Measurements from ENCODE around the gene MSL3B.
"Not testable (repeated sequence)": the region's sequence is repeated elsewhere in the genome, so short reads cannot be mapped to it uniquely, and the experiment has no call there.

Gene MSL3B

DNA sequence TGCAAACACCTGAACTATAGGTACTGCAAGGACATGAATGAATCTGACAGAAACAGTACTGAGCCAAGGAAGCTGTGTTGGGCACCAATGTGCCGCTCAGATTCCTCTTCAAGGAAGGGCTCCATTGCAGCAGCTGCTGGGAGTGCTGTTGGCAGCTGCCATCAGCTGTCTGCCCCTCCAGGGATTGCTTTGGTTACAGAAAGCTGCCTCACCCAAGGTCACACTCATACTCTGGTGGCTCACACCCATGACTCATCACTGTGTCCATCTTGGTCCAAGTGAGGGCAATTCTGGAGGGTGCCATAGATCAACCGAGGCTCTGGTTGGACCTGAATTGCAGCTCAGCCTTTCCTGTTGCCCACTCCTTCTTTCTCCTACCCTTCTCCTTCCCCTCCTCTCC lies 24.6 kb upstream of the MSL3B start:
- Histone ChIP-seq H3K36me3 (ENCODE audit: control insufficient read depth in 1 of 2, insufficient read depth in 2 of 2, low read length in 1 of 2) (no peaks in the 10 kb centered on the region), H3K4me3 (ENCODE audit: low read length in 2 of 2) (no peak overlapping the region), H3K9me3 (ENCODE audit: control insufficient read depth, low read length) (peaks cover 1% of the 10 kb centered on the region), H3K27me3 (ENCODE audit: control insufficient read depth in 1 of 2, insufficient read depth in 2 of 2, low read length in 1 of 2) (peaks cover 0 to 3% of the 10 kb centered on the region in 2 donors), H3K4me1 (ENCODE audit: control insufficient read depth in 1 of 2, insufficient read depth in 2 of 2, low read length in 2 of 2) (no peaks in the 10 kb centered on the region), H3K27ac (ENCODE audit: low read depth in 1 of 2, low read length in 2 of 2) (no peak overlapping the region)
- 80 to 90% methylated on average over 2 of the region's 2 CpGs for WGBS, 2 donors
- intact Hi-C loops (cut with DNase I) = no loop called here
- ATAC-seq (ENCODE audit: low FRiP score) (no peak), DNase-seq (no peak)

DNA sequence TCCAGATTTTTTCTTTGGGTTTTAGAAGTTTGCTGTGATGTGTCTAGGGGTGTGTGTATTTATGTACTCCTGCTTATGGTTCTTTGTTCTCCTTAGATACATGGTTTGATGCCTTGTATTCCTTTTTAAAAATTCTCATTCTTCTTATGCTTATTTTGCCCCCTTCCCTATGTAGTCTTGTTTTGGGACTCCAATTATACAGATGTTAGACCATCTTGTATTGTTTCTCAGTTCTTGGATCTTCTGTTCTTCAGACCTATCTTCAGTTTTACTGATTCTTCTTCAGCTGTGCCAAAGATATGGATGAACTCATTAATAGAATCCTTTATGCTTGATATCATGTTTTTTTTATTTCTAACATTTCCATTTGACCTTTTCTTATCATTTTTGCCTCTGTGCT lies 14.2 kb upstream of the MSL3B start:
- intact Hi-C loops (cut with DNase I) = no loop called here
- DNase-seq (no peak), ATAC-seq (ENCODE audit: low FRiP score) (no peak)

DNA sequence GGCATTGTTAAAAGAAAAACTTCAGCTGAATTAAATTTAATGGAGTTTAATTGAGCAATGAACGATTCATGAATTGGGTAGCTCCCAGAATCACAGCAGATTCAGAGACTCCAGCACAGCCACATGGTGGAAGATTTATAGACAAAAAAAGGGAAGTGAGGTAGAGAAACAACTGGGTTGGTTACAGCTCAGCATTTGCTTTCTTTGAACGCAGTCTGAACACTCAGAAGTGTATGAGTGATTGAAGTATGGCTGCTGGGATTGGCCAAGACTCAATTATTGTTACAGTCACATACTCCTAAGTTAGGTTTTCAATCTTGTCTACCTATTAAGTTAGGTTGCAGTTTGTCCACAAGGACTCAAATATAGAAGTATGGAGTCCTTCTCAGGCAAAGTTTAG lies 3.9 kb upstream of the MSL3B start:
- DNase-seq; H3K9me3 ChIP-seq (ENCODE audit: control insufficient read depth, low read length); intact Hi-C loops (cut with DNase I); H3K27me3 ChIP-seq (ENCODE audit: control insufficient read depth in 1 of 2, insufficient read depth in 2 of 2, low read length in 1 of 2); ATAC-seq (ENCODE audit: low FRiP score); H3K27ac ChIP-seq (ENCODE audit: low read depth in 1 of 2, low read length in 2 of 2); H3K36me3 ChIP-seq (ENCODE audit: control insufficient read depth in 1 of 2, insufficient read depth in 2 of 2, low read length in 1 of 2); H3K4me1 ChIP-seq (ENCODE audit: control insufficient read depth in 1 of 2, insufficient read depth in 2 of 2, low read length in 2 of 2); H3K4me3 ChIP-seq (ENCODE audit: low read length in 2 of 2): not testable (repeated sequence)
- WGBS, 2 donors = 34 to 43% methylated on average over 2 of the region's 2 CpGs

More for the DNA sequence above, 14.2 kb upstream of the MSL3B start:
- Histone ChIP-seq H3K4me1 (ENCODE audit: control insufficient read depth in 1 of 2, insufficient read depth in 2 of 2, low read length in 2 of 2) (no peaks in the 10 kb centered on the region), H3K9me3 (ENCODE audit: control insufficient read depth, low read length) (no peaks in the 10 kb centered on the region), H3K4me3 (ENCODE audit: low read length in 2 of 2) (no peak overlapping the region), H3K27me3 (ENCODE audit: control insufficient read depth in 1 of 2, insufficient read depth in 2 of 2, low read length in 1 of 2) (no peaks in the 10 kb centered on the region), H3K27ac (ENCODE audit: low read depth in 1 of 2, low read length in 2 of 2) (no peak overlapping the region), H3K36me3 (ENCODE audit: control insufficient read depth in 1 of 2, insufficient read depth in 2 of 2, low read length in 1 of 2) (no peaks in the 10 kb centered on the region)

DNA sequence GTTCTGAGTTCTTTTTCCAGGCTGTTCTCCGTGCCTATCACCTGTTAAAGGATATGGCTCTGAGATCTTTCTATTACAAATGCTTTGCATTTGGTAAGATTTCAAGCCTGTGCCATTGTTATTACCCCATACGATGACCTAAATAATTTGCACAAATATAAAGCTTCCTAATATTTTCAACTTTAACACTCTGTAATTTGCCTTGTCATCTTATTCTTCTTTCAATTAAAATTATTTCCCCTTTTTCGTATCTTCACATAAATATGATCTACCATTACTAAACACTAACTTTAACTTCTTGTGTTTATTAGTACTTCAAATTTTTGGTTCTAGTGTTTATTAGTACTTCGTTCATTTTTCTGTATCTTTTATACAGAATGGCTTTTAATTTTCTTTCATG lies 3.2 kb upstream of the MSL3B start:
- no peak overlapping the region for H3K4me3 ChIP-seq (ENCODE audit: low read length in 2 of 2)
- WGBS, 2 donors = 64 to 65% methylated on average over 4 of the region's 4 CpGs
- H3K36me3 ChIP-seq (ENCODE audit: control insufficient read depth in 1 of 2, insufficient read depth in 2 of 2, low read length in 1 of 2) = no peaks in the 10 kb centered on the region
- intact Hi-C loops (cut with DNase I) = no loop called here
- no peaks in the 10 kb centered on the region for H3K4me1 ChIP-seq (ENCODE audit: control insufficient read depth in 1 of 2, insufficient read depth in 2 of 2, low read length in 2 of 2)
- H3K27ac ChIP-seq (ENCODE audit: low read depth in 1 of 2, low read length in 2 of 2) = no peak overlapping the region
- no peaks in the 10 kb centered on the region for H3K27me3 ChIP-seq (ENCODE audit: control insufficient read depth in 1 of 2, insufficient read depth in 2 of 2, low read length in 1 of 2)
- ATAC-seq (ENCODE audit: low FRiP score) = no peak
- DNase-seq = no peak
- H3K9me3 ChIP-seq (ENCODE audit: control insufficient read depth, low read length) = no peaks in the 10 kb centered on the region

DNA sequence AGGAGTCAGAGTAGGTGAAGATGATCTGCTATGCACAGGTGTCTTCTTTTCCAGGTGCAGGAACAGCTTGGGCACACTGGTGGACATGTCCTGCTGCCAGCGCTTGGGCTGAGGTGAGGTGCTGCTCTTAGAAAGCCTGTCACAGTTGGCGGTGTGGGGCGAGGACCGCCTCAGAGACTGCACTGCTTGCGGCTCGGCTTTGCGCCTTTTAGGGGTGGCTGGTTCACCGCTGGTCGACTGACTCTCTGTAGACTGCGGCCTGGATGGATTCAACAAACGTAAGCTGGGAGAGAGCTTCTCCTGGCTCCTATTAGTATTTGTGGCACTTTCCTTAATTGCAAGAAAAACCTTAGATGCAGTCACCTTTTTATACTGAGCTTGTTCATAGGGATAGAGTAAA lies 1.7 kb downstream of the MSL3B start:
- intact Hi-C loops (cut with DNase I) = no loop called here
- Histone ChIP-seq H3K4me3 (ENCODE audit: low read length in 2 of 2) (no peak overlapping the region), H3K9me3 (ENCODE audit: control insufficient read depth, low read length) (no peaks in the 10 kb centered on the region), H3K27me3 (ENCODE audit: control insufficient read depth in 1 of 2, insufficient read depth in 2 of 2, low read length in 1 of 2) (peaks cover 0 to 2% of the 10 kb centered on the region in 2 donors), H3K36me3 (ENCODE audit: control insufficient read depth in 1 of 2, insufficient read depth in 2 of 2, low read length in 1 of 2) (no peaks in the 10 kb centered on the region), H3K4me1 (ENCODE audit: control insufficient read depth in 1 of 2, insufficient read depth in 2 of 2, low read length in 2 of 2) (no peaks in the 10 kb centered on the region), H3K27ac (ENCODE audit: low read depth in 1 of 2, low read length in 2 of 2) (no peak overlapping the region)
- ATAC-seq (ENCODE audit: low FRiP score) (no peak), DNase-seq (no peak)
- 98% methylated on average over 11 of the region's 11 CpGs for WGBS, 2 donors

DNA sequence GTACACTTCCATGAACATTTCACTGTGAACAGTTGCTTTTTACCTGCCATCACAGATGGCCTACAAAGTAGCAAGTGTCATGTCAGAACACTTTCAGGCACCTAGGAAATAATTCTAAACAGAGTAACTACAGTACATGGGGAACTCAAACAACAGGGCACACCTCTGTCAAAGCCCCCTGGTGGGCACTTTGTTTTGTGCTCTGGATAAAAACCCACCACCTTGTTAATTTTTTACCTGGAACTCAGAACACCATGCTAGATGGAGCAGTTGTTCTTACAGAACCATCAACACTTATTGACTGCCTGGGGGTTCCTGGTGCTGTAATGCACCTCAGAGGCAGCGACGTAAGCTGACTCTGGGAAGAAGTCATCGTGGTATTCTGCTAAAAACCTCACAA lies 2.3 kb downstream of the MSL3B start:
- 93 to 96% methylated on average over 3 of the region's 3 CpGs for WGBS, 2 donors
- DNase-seq (no peak), ATAC-seq (ENCODE audit: low FRiP score) (no peak)
- Histone ChIP-seq H3K9me3 (ENCODE audit: control insufficient read depth, low read length) (no peaks in the 10 kb centered on the region), H3K4me1 (ENCODE audit: control insufficient read depth in 1 of 2, insufficient read depth in 2 of 2, low read length in 2 of 2) (no peaks in the 10 kb centered on the region), H3K27me3 (ENCODE audit: control insufficient read depth in 1 of 2, insufficient read depth in 2 of 2, low read length in 1 of 2) (peaks cover 0 to 2% of the 10 kb centered on the region in 2 donors), H3K36me3 (ENCODE audit: control insufficient read depth in 1 of 2, insufficient read depth in 2 of 2, low read length in 1 of 2) (no peaks in the 10 kb centered on the region), H3K27ac (ENCODE audit: low read depth in 1 of 2, low read length in 2 of 2) (no peak overlapping the region), H3K4me3 (ENCODE audit: low read length in 2 of 2) (no peak overlapping the region)
- intact Hi-C loops (cut with DNase I) = no loop called here

DNA sequence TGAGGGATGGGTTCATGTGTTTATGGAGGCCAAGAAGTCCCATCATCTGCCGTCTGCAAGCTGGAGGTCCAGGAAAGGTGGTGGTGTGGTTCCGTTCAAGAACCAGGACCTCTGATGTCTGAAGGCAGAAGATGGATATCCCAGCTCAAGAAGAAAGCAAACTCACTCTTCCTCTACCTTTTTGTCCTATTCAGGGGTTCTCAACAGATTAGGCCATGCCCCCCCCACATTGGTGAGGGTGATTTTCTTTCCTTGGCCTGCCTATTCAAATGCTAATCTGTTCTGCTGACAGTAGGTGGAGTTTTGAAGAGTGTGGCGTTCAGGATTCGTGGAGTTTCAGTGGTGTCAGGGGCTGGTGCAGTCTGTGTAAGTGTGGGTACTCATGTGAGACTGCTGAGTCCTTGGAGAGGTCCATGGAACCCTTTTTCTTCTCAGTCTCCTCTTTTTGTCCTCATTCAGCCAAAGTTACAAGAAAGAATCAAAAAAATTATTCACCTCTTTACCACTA lies 5.9 kb downstream of the MSL3B start:
- 64 to 72% methylated on average over 4 of the region's 4 CpGs for WGBS, 2 donors
- no peak for DNase-seq
- intact Hi-C loops (cut with DNase I) = no loop called here
- H3K4me1 ChIP-seq (ENCODE audit: control insufficient read depth in 1 of 2, insufficient read depth in 2 of 2, low read length in 2 of 2) = no peaks in the 10 kb centered on the region
- no peak for ATAC-seq (ENCODE audit: low FRiP score)
- peaks cover 0 to 2% of the 10 kb centered on the region in 2 donors for H3K27me3 ChIP-seq (ENCODE audit: control insufficient read depth in 1 of 2, insufficient read depth in 2 of 2, low read length in 1 of 2)
- no peaks in the 10 kb centered on the region for H3K36me3 ChIP-seq (ENCODE audit: control insufficient read depth in 1 of 2, insufficient read depth in 2 of 2, low read length in 1 of 2)
- no peak overlapping the region for H3K27ac ChIP-seq (ENCODE audit: low read depth in 1 of 2, low read length in 2 of 2)
- peaks cover 1% of the 10 kb centered on the region for H3K9me3 ChIP-seq (ENCODE audit: control insufficient read depth, low read length)
- H3K4me3 ChIP-seq (ENCODE audit: low read length in 2 of 2) = no peak overlapping the region

DNA sequence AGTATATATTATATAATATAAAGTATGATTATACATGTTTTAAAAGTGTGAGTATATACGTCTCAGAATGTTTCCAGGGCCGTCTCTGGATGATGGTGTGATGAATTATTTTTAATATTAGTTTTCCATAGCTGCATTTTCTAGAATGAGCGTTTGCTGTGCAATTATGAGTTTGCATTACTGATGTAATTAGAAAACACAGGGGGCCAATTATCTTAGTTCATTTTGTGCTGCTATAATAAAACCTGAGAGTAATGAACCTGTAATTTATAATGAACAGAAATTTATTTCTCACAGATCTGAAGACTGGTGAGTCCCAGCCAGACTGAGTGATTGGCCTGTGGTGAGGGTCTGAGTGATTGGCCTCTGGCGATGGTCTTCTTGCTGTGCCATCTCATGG lies 9.9 kb downstream of the MSL3B start:
- no peak overlapping the region for H3K27ac ChIP-seq (ENCODE audit: low read depth in 1 of 2, low read length in 2 of 2)

DNA sequence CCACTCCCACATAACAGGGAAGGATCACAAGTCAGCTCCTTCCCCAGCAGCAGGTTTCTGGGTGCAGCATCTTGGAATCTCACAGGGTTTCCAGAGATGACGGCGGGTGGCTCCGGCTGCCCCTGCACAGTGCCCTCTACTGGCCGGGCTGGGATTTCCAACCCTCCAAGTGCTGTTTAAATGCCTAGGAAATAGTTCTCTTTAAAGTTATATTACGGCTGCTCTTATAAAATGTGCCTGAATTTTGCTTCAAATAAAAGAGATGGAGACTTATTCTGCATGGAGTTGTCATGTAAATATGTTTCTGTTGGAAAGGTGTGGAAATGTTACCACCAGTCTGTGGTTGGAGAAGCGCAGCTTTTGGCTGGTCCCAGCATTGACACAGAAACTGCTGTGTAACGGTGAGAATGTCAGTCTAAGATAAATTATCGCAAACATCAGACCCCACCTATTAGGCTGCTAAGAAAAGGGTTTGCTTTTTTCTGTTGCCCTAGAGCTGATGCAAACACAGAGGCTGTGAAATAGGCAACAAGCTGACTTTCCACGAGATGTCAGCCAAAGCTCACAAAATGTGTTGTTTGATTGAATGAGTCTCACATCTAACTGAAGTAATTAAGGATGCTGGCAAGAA lies 10.6 kb downstream of the MSL3B start:
- Histone ChIP-seq H3K27me3 (ENCODE audit: control insufficient read depth in 1 of 2, insufficient read depth in 2 of 2, low read length in 1 of 2) (peaks cover 0 to 2% of the 10 kb centered on the region in 2 donors), H3K27ac (ENCODE audit: low read depth in 1 of 2, low read length in 2 of 2) (no peak overlapping the region), H3K9me3 (ENCODE audit: control insufficient read depth, low read length) (peaks cover 1% of the 10 kb centered on the region), H3K4me1 (ENCODE audit: control insufficient read depth in 1 of 2, insufficient read depth in 2 of 2, low read length in 2 of 2) (no peaks in the 10 kb centered on the region), H3K36me3 (ENCODE audit: control insufficient read depth in 1 of 2, insufficient read depth in 2 of 2, low read length in 1 of 2) (no peaks in the 10 kb centered on the region), H3K4me3 (ENCODE audit: low read length in 2 of 2) (no peak overlapping the region)
- no peak for DNase-seq
- intact Hi-C loops (cut with DNase I) = no loop called here
- ATAC-seq (ENCODE audit: low FRiP score) = no peak
- 46 to 53% methylated on average over 9 of the region's 9 CpGs for WGBS, 2 donors

More for the DNA sequence above, 9.9 kb downstream of the MSL3B start:
- DNase-seq = no peak
- H3K4me1 ChIP-seq (ENCODE audit: control insufficient read depth in 1 of 2, insufficient read depth in 2 of 2, low read length in 2 of 2) = no peaks in the 10 kb centered on the region
- intact Hi-C loops (cut with DNase I) = no loop called here
- no peak for ATAC-seq (ENCODE audit: low FRiP score)
- H3K9me3 ChIP-seq (ENCODE audit: control insufficient read depth, low read length) = peaks cover 1% of the 10 kb centered on the region
- no peaks in the 10 kb centered on the region for H3K36me3 ChIP-seq (ENCODE audit: control insufficient read depth in 1 of 2, insufficient read depth in 2 of 2, low read length in 1 of 2)
- no peak overlapping the region for H3K4me3 ChIP-seq (ENCODE audit: low read length in 2 of 2)
- WGBS, 2 donors = 87 to 89% methylated on average over 4 of the region's 4 CpGs
- H3K27me3 ChIP-seq (ENCODE audit: control insufficient read depth in 1 of 2, insufficient read depth in 2 of 2, low read length in 1 of 2) = peaks cover 0 to 2% of the 10 kb centered on the region in 2 donors

Measured in aorta (tissue), 5 donors.